Activated naive CD4-positive, alpha-beta T cell treated with anti-CD3 and anti-CD28 coated beads for 36 hours (primary cell): ENCODE data around the gene DUOXA1. TPM values are rescaled to one million over a fixed set of nuclear protein-coding genes. Genes with fewer than 3 reads are reported as not detected.

Experiments
- CTCF ChIA-PET: fragments of 350-600 bp; sonication (Branson Sonifier 250); formaldehyde crosslinking; loops from one replicate; lab custom pipeline; 2021; ENCODE audit warnings: antibody characterized with exemption; lab: Charles Lee
- DNase-seq: peaks from one replicate; pipeline ENCODE4 v3.0.0-alpha.2; 2020
- H3K27ac Mint-ChIP-seq: one replicate; pipeline ENCODE4 v1.8.0; 2021; ENCODE audit warnings: mild to moderate bottlenecking, mixed read lengths
- H3K27me3 Mint-ChIP-seq: one replicate; pipeline ENCODE4 v1.8.0; 2021; ENCODE audit warnings: low read depth, mixed read lengths
- H3K36me3 Mint-ChIP-seq: one replicate; pipeline ENCODE4 v1.8.0; 2021; ENCODE audit warnings: low read depth, mixed read lengths
- H3K4me1 Mint-ChIP-seq: one replicate; pipeline ENCODE4 v1.8.0; 2021; ENCODE audit warnings: low read depth, mixed read lengths
- H3K4me3 Mint-ChIP-seq: one replicate; pipeline ENCODE4 v1.8.0; 2021; ENCODE audit warnings: mild to moderate bottlenecking, moderate library complexity, mixed read lengths
- H3K9me3 Mint-ChIP-seq: one replicate; pipeline ENCODE4 v1.8.0; 2021; ENCODE audit warnings: mixed read lengths
- intact Hi-C: fragments of 100-400 bp; cut with micrococcal nuclease; formaldehyde crosslinking; loops from one replicate; pipeline ENCODE4 v1.15.1; 2023
- total RNA-seq, 2 experiments: library from RNA; stranded (reverse); gene quantifications; one replicate each; pipeline ENCODE4 v1.2.3, GENCODE V29; 2021

Gene DUOXA1
- total RNA-seq, 2 experiments from 2014 or later, result not detected

- CTCF ChIA-PET, result interaction anchor here (1.1 to 2.1 kb wide), 2 partner anchors 16 to 18 kb away, joined by 5 to 6 read pairs; no protein-coding TSS in a partner anchor
- H3K4me1 Mint-ChIP-seq, result peaks cover 48% of the 10 kb centered on the region
- no peak for DNase-seq
- H3K27me3 Mint-ChIP-seq, result peaks cover 70% of the 10 kb centered on the region
- H3K4me3 Mint-ChIP-seq, result no peak overlapping the region
- H3K27ac Mint-ChIP-seq, result no peak overlapping the region
- intact Hi-C loops, result loop anchor here (5.0 kb wide), 1 partner anchor 93 kb away; the partner anchor contains the start of gene SORD
- H3K9me3 Mint-ChIP-seq, result no peaks in the 10 kb centered on the region
- H3K36me3 Mint-ChIP-seq, result no peaks in the 10 kb centered on the region
Measured at GRCh38 chr15:45115312-45115820, 14.3 kb downstream of the DUOXA1 start.

GRCh38 chr15:45114751-45115085 lies 15.0 kb downstream of the DUOXA1 start:
- Mint-ChIP-seq H3K4me3 (no peak overlapping the region), H3K27me3 (peaks cover 77% of the 10 kb centered on the region), H3K9me3 (no peaks in the 10 kb centered on the region), H3K4me1 (peaks cover 48% of the 10 kb centered on the region), H3K27ac (no peak overlapping the region), H3K36me3 (no peaks in the 10 kb centered on the region)
- CTCF ChIA-PET, result interaction anchor here (2.1 kb wide), 1 partner anchor 17 kb away, joined by 6 read pairs; no protein-coding TSS in a partner anchor
- no peak for DNase-seq
- intact Hi-C loops, result loop anchor here (5.0 kb wide), 1 partner anchor 92 kb away; the partner anchor contains the start of gene SORD

GRCh38 chr15:45114076-45114750 lies 15.5 kb downstream of the DUOXA1 start, which contains the start of the genes DUOX2 and DUOXA2:
TSS of gene DUOX2 (minus strand) at chr15:45114172. CDS start at chr15:45113411, 761 bp downstream.
TSS of gene DUOXA2 (plus strand) at chr15:45114326. CDS start at chr15:45114606, 280 bp downstream.
- H3K27ac Mint-ChIP-seq, result no peak within 1 kb of the TSS
- intact Hi-C loops, result no loop called here
- H3K4me1 Mint-ChIP-seq, result peaks cover 48% of the 10 kb centered on the region
- no peak within 1 kb of the TSS for H3K4me3 Mint-ChIP-seq
- no peaks in the 10 kb centered on the region for H3K36me3 Mint-ChIP-seq
- CTCF ChIA-PET, result interaction anchor here (1.4 to 2.1 kb wide), 3 partner anchors 12 to 262 kb away, joined by 3 to 6 read pairs (median 5); no protein-coding TSS in a partner anchor
- no peak for DNase-seq
- H3K27me3 Mint-ChIP-seq, result peaks cover 79% of the 10 kb centered on the region
- H3K9me3 Mint-ChIP-seq, result no peaks in the 10 kb centered on the region

GRCh38 chr15:45113380-45113990 lies 16.2 kb downstream of the DUOXA1 start:
- intact Hi-C loops, result no loop called here
- CTCF ChIA-PET, result interaction anchor here (0.8 to 1.6 kb wide), 3 partner anchors 13 to 261 kb away, joined by 3 to 5 read pairs (median 3); no protein-coding TSS in a partner anchor
- no peak overlapping the region for H3K27ac Mint-ChIP-seq

GRCh38 chr15:45112591-45113379 lies 16.9 kb downstream of the DUOXA1 start:
- no peaks in the 10 kb centered on the region for H3K9me3 Mint-ChIP-seq
- no peak for DNase-seq
- H3K27ac Mint-ChIP-seq, result no peak overlapping the region
- peaks cover 74% of the 10 kb centered on the region for H3K27me3 Mint-ChIP-seq
- CTCF ChIA-PET, result interaction anchor here (0.8 to 1.6 kb wide), 3 partner anchors 14 to 261 kb away, joined by 3 to 5 read pairs (median 3); no protein-coding TSS in a partner anchor
- no peaks in the 10 kb centered on the region for H3K36me3 Mint-ChIP-seq
- peaks cover 46% of the 10 kb centered on the region for H3K4me1 Mint-ChIP-seq
- intact Hi-C loops, result no loop called here
- H3K4me3 Mint-ChIP-seq, result peak overlapping the region; percentile 38

More at GRCh38 chr15:45113380-45113990, 16.2 kb downstream of the DUOXA1 start:
- H3K36me3 Mint-ChIP-seq, result no peaks in the 10 kb centered on the region
- peaks cover 79% of the 10 kb centered on the region for H3K27me3 Mint-ChIP-seq
- H3K4me1 Mint-ChIP-seq, result peaks cover 48% of the 10 kb centered on the region
- H3K9me3 Mint-ChIP-seq, result no peaks in the 10 kb centered on the region
- DNase-seq, result no peak
- no peak overlapping the region for H3K4me3 Mint-ChIP-seq

GRCh38 chr15:45112143-45112590 lies 17.5 kb downstream of the DUOXA1 start:
- no peaks in the 10 kb centered on the region for H3K36me3 Mint-ChIP-seq
- H3K27ac Mint-ChIP-seq, result no peak overlapping the region
- H3K27me3 Mint-ChIP-seq, result peaks cover 70% of the 10 kb centered on the region
- no peaks in the 10 kb centered on the region for H3K9me3 Mint-ChIP-seq
- peaks cover 40% of the 10 kb centered on the region for H3K4me1 Mint-ChIP-seq
- CTCF ChIA-PET, result interaction anchor here (0.8 kb wide), 1 partner anchor 92 kb away, joined by 3 read pairs; no protein-coding TSS in a partner anchor
- H3K4me3 Mint-ChIP-seq, result peak overlapping the region; percentile 38
- DNase-seq, result no peak
- intact Hi-C loops, result no loop called here

- peaks cover 36% of the 10 kb centered on the region for H3K4me1 Mint-ChIP-seq
- H3K27me3 Mint-ChIP-seq, result peaks cover 68% of the 10 kb centered on the region
- H3K4me3 Mint-ChIP-seq, result no peak overlapping the region
- no peak overlapping the region for H3K27ac Mint-ChIP-seq
- no peaks in the 10 kb centered on the region for H3K9me3 Mint-ChIP-seq
- H3K36me3 Mint-ChIP-seq, result no peaks in the 10 kb centered on the region
- intact Hi-C loops, result no loop called here
- CTCF ChIA-PET, result no interaction called here
- DNase-seq, result no peak
Measured at GRCh38 chr15:45111390-45112142, 18.1 kb downstream of the DUOXA1 start.

- H3K4me1 Mint-ChIP-seq, result peaks cover 32% of the 10 kb centered on the region
- DNase-seq, result no peak
- H3K9me3 Mint-ChIP-seq, result no peaks in the 10 kb centered on the region
- H3K36me3 Mint-ChIP-seq, result no peaks in the 10 kb centered on the region
- no peak overlapping the region for H3K4me3 Mint-ChIP-seq
- H3K27me3 Mint-ChIP-seq, result peaks cover 56% of the 10 kb centered on the region
- no peak overlapping the region for H3K27ac Mint-ChIP-seq
- CTCF ChIA-PET, result interaction anchor here (0.7 to 1.1 kb wide), 2 partner anchors 8 to 13 kb away, joined by 3 to 4 read pairs; no protein-coding TSS in a partner anchor
- intact Hi-C loops, result no loop called here
Measured at GRCh38 chr15:45110256-45110820, 19.3 kb downstream of the DUOXA1 start.

- intact Hi-C loops, result no loop called here
- no peaks in the 10 kb centered on the region for H3K36me3 Mint-ChIP-seq
- H3K27ac Mint-ChIP-seq, result no peak overlapping the region
- no peak overlapping the region for H3K4me3 Mint-ChIP-seq
- H3K4me1 Mint-ChIP-seq, result peaks cover 16% of the 10 kb centered on the region
- no peak for DNase-seq
- H3K27me3 Mint-ChIP-seq, result peaks cover 33% of the 10 kb centered on the region
- H3K9me3 Mint-ChIP-seq, result no peaks in the 10 kb centered on the region
- CTCF ChIA-PET, result no interaction called here
Measured at GRCh38 chr15:45107941-45108630, 21.6 kb downstream of the DUOXA1 start.

GRCh38 chr15:45106002-45106790 lies 23.5 kb downstream of the DUOXA1 start:
- CTCF ChIA-PET, result interaction anchor here (2.1 kb wide), 1 partner anchor 12 kb away, joined by 16 read pairs; no protein-coding TSS in a partner anchor
- no peak overlapping the region for H3K27ac Mint-ChIP-seq
- H3K9me3 Mint-ChIP-seq, result no peaks in the 10 kb centered on the region
- H3K4me3 Mint-ChIP-seq, result no peak overlapping the region
- intact Hi-C loops, result no loop called here
- H3K36me3 Mint-ChIP-seq, result no peaks in the 10 kb centered on the region
- H3K27me3 Mint-ChIP-seq, result peaks cover 19% of the 10 kb centered on the region
- H3K4me1 Mint-ChIP-seq, result peaks cover 4% of the 10 kb centered on the region
- DNase-seq, result no peak
